Chondrocyte (in vitro differentiated cells): ENCODE results near the gene CHD9. TPM values are rescaled to one million over a fixed set of nuclear protein-coding genes. Genes with fewer than 3 reads are reported as not detected.
A peak's percentile ranks its signal among the peaks of the same experiment; 100 is the strongest.

ENCODE experiments used
- DNase-seq: peaks from one replicate; pipeline ENCODE4 v3.0.0; 2021; ENCODE audit warnings: mixed read lengths, low spot score
- H3K27ac Mint-ChIP-seq: one replicate; pipeline ENCODE4 v1.8.0; 2021; ENCODE audit warnings: mild to moderate bottlenecking, moderate library complexity, mixed read lengths; ENCODE audit not compliant: unreplicated experiment
- H3K27me3 Mint-ChIP-seq: 2 replicates; pipeline ENCODE4 v1.8.0; 2021; ENCODE audit warnings: low read depth, mixed read lengths
- H3K36me3 Mint-ChIP-seq: 2 replicates; pipeline ENCODE4 v1.8.0; 2021; ENCODE audit warnings: low read depth, mixed read lengths
- H3K4me1 Mint-ChIP-seq: 2 replicates; pipeline ENCODE4 v1.8.0; 2021; ENCODE audit warnings: low read depth, mild to moderate bottlenecking, mixed read lengths
- H3K4me3 Mint-ChIP-seq: one replicate; pipeline ENCODE4 v1.8.0; 2021; ENCODE audit warnings: mild to moderate bottlenecking, moderate library complexity, mixed read lengths; ENCODE audit not compliant: unreplicated experiment
- H3K9me3 Mint-ChIP-seq: 2 replicates; pipeline ENCODE4 v1.8.0; 2021; ENCODE audit warnings: low read depth, mixed read lengths
- CTCF ChIP-seq: fragments of 200-600 bp; sonication (generic); IDR thresholded peaks from 2 replicates; pipeline ENCODE4 v1.5.0; 2021; ENCODE audit warnings: antibody characterized with exemption, mild to moderate bottlenecking, moderate library complexity
- total RNA-seq: library from RNA; stranded (reverse); gene quantifications from 3 replicates; pipeline ENCODE4 v1.2.1, GENCODE V29; 2021

The CHD9 gene
- total RNA-seq, 1 donor from 2014 or later: 72.7 TPM

GRCh38 chr16:53207810-53208752 lies 153.3 kb downstream of the CHD9 start:
- Mint-ChIP-seq H3K27ac (peak overlapping the region; percentile 97), H3K36me3 (peaks cover 2% of the 10 kb centered on the region), H3K4me1 (peaks cover 64% of the 10 kb centered on the region), H3K4me3 (peak overlapping the region; percentile 70), H3K9me3 (no peaks in the 10 kb centered on the region), H3K27me3 (no peaks in the 10 kb centered on the region)
- peak; percentile 91 for TF ChIP-seq CTCF
- DNase-seq: no peak

- H3K36me3 Mint-ChIP-seq: no peaks in the 10 kb centered on the region
- H3K4me1 Mint-ChIP-seq: peaks cover 67% of the 10 kb centered on the region
- DNase-seq: no peak
- TF ChIP-seq CTCF: no peak
- no peaks in the 10 kb centered on the region for H3K9me3 Mint-ChIP-seq
- peak overlapping the region; percentile 61 for H3K4me3 Mint-ChIP-seq
- no peaks in the 10 kb centered on the region for H3K27me3 Mint-ChIP-seq
- H3K27ac Mint-ChIP-seq: peak overlapping the region; percentile 92
Observed at GRCh38 chr16:53209429-53209828, 154.6 kb downstream of the CHD9 start.

GRCh38 chr16:53209877-53210276 lies 155.1 kb downstream of the CHD9 start:
- Mint-ChIP-seq H3K36me3 (no peaks in the 10 kb centered on the region), H3K4me3 (peak overlapping the region; percentile 61), H3K27ac (peak overlapping the region; percentile 92), H3K4me1 (peaks cover 66% of the 10 kb centered on the region), H3K27me3 (no peaks in the 10 kb centered on the region), H3K9me3 (no peaks in the 10 kb centered on the region)
- TF ChIP-seq CTCF: no peak
- DNase-seq: no peak

GRCh38 chr16:53211253-53211652 lies 156.5 kb downstream of the CHD9 start:
- Mint-ChIP-seq H3K27ac (peak overlapping the region; percentile 39), H3K4me3 (peak overlapping the region; percentile 22), H3K27me3 (no peaks in the 10 kb centered on the region), H3K9me3 (no peaks in the 10 kb centered on the region), H3K36me3 (no peaks in the 10 kb centered on the region), H3K4me1 (peaks cover 63% of the 10 kb centered on the region)
- no peak for TF ChIP-seq CTCF
- DNase-seq: no peak

GRCh38 chr16:53212893-53213223 lies 158.1 kb downstream of the CHD9 start:
- no peaks in the 10 kb centered on the region for H3K27me3 Mint-ChIP-seq
- no peak for DNase-seq
- H3K9me3 Mint-ChIP-seq: no peaks in the 10 kb centered on the region
- H3K27ac Mint-ChIP-seq: peak overlapping the region; percentile 28
- peaks cover 55% of the 10 kb centered on the region for H3K4me1 Mint-ChIP-seq
- H3K4me3 Mint-ChIP-seq: no peak overlapping the region
- no peak for TF ChIP-seq CTCF
- no peaks in the 10 kb centered on the region for H3K36me3 Mint-ChIP-seq
